GM18867 (cell line): ENCODE measurements around the gene SPCS2.

Experiments
- ATAC-seq: cut with Tn5 transposase; IDR thresholded peaks from one replicate; pipeline ENCODE4 v1.9.1; 2021; ENCODE audit warnings: mild to moderate bottlenecking, moderate library complexity; ENCODE audit not compliant: unreplicated experiment

SPCS2 gene

GRCh38 chr11:74948898-74949752, at the start of gene SPCS2, which contains the start of gene XRRA1:
Gene SPCS2 (plus strand): TSS chr11:74949266. CDS start chr11:74949286, 20 bp downstream.
Gene XRRA1 (minus strand): TSS chr11:74949091. CDS start chr11:74940878, 8,213 bp downstream.
- peak; percentile 86 for ATAC-seq

GRCh38 chr11:74902342-74902741, 46.7 kb upstream of the SPCS2 start:
- no peak for ATAC-seq

- ATAC-seq: no peak
Observed at GRCh38 chr11:74905326-74905725, 43.7 kb upstream of the SPCS2 start.

GRCh38 chr11:74909385-74909784, 39.7 kb upstream of the SPCS2 start:
- ATAC-seq: no peak

- no peak for ATAC-seq
Observed at GRCh38 chr11:74909812-74910211, 39.3 kb upstream of the SPCS2 start.

- no peak for ATAC-seq
Observed at GRCh38 chr11:74923125-74923524, 25.9 kb upstream of the SPCS2 start.

- ATAC-seq: no peak
Observed at GRCh38 chr11:74925281-74925680, 23.8 kb upstream of the SPCS2 start.

- no peak for ATAC-seq
Observed at GRCh38 chr11:74926304-74927030, 22.6 kb upstream of the SPCS2 start.

GRCh38 chr11:74927496-74927895, 21.6 kb upstream of the SPCS2 start:
- ATAC-seq: no peak

GRCh38 chr11:74929431-74930363, 19.4 kb upstream of the SPCS2 start:
- ATAC-seq: peak; percentile 70

- no peak for ATAC-seq
Observed at GRCh38 chr11:74932169-74932568, 16.9 kb upstream of the SPCS2 start.

- no peak for ATAC-seq
Observed at GRCh38 chr11:74932797-74933196, 16.3 kb upstream of the SPCS2 start.

GRCh38 chr11:74933765-74934164, 15.3 kb upstream of the SPCS2 start:
- no peak for ATAC-seq

GRCh38 chr11:74935285-74935684, 13.8 kb upstream of the SPCS2 start:
- no peak for ATAC-seq

- ATAC-seq: no peak
Observed at GRCh38 chr11:74936087-74936486, 13.0 kb upstream of the SPCS2 start.

GRCh38 chr11:74936976-74937375, 12.1 kb upstream of the SPCS2 start:
- no peak for ATAC-seq

- no peak for ATAC-seq
Observed at GRCh38 chr11:74937696-74938475, 11.2 kb upstream of the SPCS2 start.

- ATAC-seq: no peak
Observed at GRCh38 chr11:74941492-74941891, 7.6 kb upstream of the SPCS2 start.

- no peak for ATAC-seq
Observed at GRCh38 chr11:74942073-74942759, 6.8 kb upstream of the SPCS2 start.

GRCh38 chr11:74948546-74948897, 544 bp upstream of the SPCS2 start:
- ATAC-seq: peak; percentile 12
